NB4 (cell line): ENCODE results near the gene KIRREL2.

ENCODE experiments used
- MYC ChIP-seq: IDR thresholded peaks from 2 replicates; pipeline ENCODE4 v1.6.1; 2011; ENCODE audit warnings: low read depth, low read length
- POLR2A ChIP-seq: IDR thresholded peaks from 2 replicates; pipeline ENCODE4 v1.6.1; 2011; ENCODE audit warnings: mild to moderate bottlenecking; ENCODE audit not compliant: insufficient read length; ENCODE audit errors: extremely low read depth
- TF ChIP-seq, protein P1 (sequence below): IDR thresholded peaks from one replicate; pipeline ENCODE4 v1.5.1; 2012; ENCODE audit warnings: low read depth, low read length
- TF ChIP-seq, protein P2 (sequence below): IDR thresholded peaks from 2 replicates; pipeline ENCODE4 v1.6.1; 2011; ENCODE audit warnings: low read depth, low read length

DNA sequence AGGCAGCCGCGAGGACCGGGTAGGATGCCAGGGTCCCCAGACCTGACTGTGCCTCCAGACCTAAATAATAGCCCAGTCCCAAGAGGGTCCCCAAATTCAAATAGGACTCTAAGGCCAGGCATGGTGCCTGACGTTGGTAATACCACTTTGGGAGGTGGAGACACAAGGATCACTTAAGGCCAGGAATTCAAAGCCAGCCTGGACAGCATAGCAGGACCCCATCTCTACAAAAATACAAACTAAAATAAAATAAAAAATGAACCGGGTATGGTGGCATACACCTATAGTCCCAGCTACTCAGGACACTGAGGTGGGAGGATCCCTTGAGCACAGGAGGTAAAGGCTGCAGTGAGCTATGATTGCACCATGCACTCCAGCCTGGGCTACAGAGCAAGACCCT, 6.3 kb downstream of the KIRREL2 start:
- TF ChIP-seq, protein P1, sequence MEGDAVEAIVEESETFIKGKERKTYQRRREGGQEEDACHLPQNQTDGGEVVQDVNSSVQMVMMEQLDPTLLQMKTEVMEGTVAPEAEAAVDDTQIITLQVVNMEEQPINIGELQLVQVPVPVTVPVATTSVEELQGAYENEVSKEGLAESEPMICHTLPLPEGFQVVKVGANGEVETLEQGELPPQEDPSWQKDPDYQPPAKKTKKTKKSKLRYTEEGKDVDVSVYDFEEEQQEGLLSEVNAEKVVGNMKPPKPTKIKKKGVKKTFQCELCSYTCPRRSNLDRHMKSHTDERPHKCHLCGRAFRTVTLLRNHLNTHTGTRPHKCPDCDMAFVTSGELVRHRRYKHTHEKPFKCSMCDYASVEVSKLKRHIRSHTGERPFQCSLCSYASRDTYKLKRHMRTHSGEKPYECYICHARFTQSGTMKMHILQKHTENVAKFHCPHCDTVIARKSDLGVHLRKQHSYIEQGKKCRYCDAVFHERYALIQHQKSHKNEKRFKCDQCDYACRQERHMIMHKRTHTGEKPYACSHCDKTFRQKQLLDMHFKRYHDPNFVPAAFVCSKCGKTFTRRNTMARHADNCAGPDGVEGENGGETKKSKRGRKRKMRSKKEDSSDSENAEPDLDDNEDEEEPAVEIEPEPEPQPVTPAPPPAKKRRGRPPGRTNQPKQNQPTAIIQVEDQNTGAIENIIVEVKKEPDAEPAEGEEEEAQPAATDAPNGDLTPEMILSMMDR, result no peak
- no peak for TF ChIP-seq MYC
- no peak for TF ChIP-seq POLR2A
- TF ChIP-seq, protein P2, sequence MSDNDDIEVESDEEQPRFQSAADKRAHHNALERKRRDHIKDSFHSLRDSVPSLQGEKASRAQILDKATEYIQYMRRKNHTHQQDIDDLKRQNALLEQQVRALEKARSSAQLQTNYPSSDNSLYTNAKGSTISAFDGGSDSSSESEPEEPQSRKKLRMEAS, result no peak
